ENCODE results near the gene NAV2. TPM values are rescaled to one million over a fixed set of nuclear protein-coding genes. Genes with fewer than 3 reads are reported as not detected.
"Not testable (repeated sequence)": the region's sequence is repeated elsewhere in the genome, so short reads cannot be mapped to it uniquely, and the experiment has no call there.

Gene NAV2
- total RNA-seq, 1 donor = 0.42 TPM

GRCh38 chr11:20066013-20066782, 353.6 kb downstream of the NAV2 start:
- H3K4me3 ChIP-seq (ENCODE audit: low read length) = no peak overlapping the region
- H3K9me3 ChIP-seq (ENCODE audit: low read depth, low read length) = no peaks in the 10 kb centered on the region
- H3K4me1 ChIP-seq (ENCODE audit: insufficient read depth, low read length) = no peaks in the 10 kb centered on the region
- H3K27me3 ChIP-seq (ENCODE audit: insufficient read depth, low read length) = no peaks in the 10 kb centered on the region

- no peaks in the 10 kb centered on the region for H3K9me3 ChIP-seq (ENCODE audit: low read depth, low read length)
- H3K4me1 ChIP-seq (ENCODE audit: insufficient read depth, low read length) = no peaks in the 10 kb centered on the region
- H3K4me3 ChIP-seq (ENCODE audit: low read length) = no peak overlapping the region
- no peaks in the 10 kb centered on the region for H3K27me3 ChIP-seq (ENCODE audit: insufficient read depth, low read length)
Observed at GRCh38 chr11:20066783-20067156, 354.1 kb downstream of the NAV2 start.

GRCh38 chr11:20067665-20068064, 355.0 kb downstream of the NAV2 start:
- no peaks in the 10 kb centered on the region for H3K4me1 ChIP-seq (ENCODE audit: insufficient read depth, low read length)
- H3K4me3 ChIP-seq (ENCODE audit: low read length) = no peak overlapping the region
- H3K27me3 ChIP-seq (ENCODE audit: insufficient read depth, low read length) = no peaks in the 10 kb centered on the region
- H3K9me3 ChIP-seq (ENCODE audit: low read depth, low read length) = no peaks in the 10 kb centered on the region

- H3K4me1 ChIP-seq (ENCODE audit: insufficient read depth, low read length) = no peaks in the 10 kb centered on the region
- no peaks in the 10 kb centered on the region for H3K9me3 ChIP-seq (ENCODE audit: low read depth, low read length)
- no peak overlapping the region for H3K4me3 ChIP-seq (ENCODE audit: low read length)
- no peaks in the 10 kb centered on the region for H3K27me3 ChIP-seq (ENCODE audit: insufficient read depth, low read length)
Observed at GRCh38 chr11:20068691-20069090, 356.1 kb downstream of the NAV2 start.

GRCh38 chr11:20070459-20070858, 357.8 kb downstream of the NAV2 start:
- Histone ChIP-seq H3K4me3 (ENCODE audit: low read length) (no peak overlapping the region), H3K27me3 (ENCODE audit: insufficient read depth, low read length) (no peaks in the 10 kb centered on the region), H3K9me3 (ENCODE audit: low read depth, low read length) (no peaks in the 10 kb centered on the region), H3K4me1 (ENCODE audit: insufficient read depth, low read length) (no peaks in the 10 kb centered on the region)

GRCh38 chr11:20075627-20076026, 363.0 kb downstream of the NAV2 start:
- no peaks in the 10 kb centered on the region for H3K4me1 ChIP-seq (ENCODE audit: insufficient read depth, low read length)
- H3K9me3 ChIP-seq (ENCODE audit: low read depth, low read length) = no peaks in the 10 kb centered on the region
- no peaks in the 10 kb centered on the region for H3K27me3 ChIP-seq (ENCODE audit: insufficient read depth, low read length)
- H3K4me3 ChIP-seq (ENCODE audit: low read length) = no peak overlapping the region

GRCh38 chr11:20078846-20079245, 366.2 kb downstream of the NAV2 start:
- no peak overlapping the region for H3K4me3 ChIP-seq (ENCODE audit: low read length)
- no peaks in the 10 kb centered on the region for H3K27me3 ChIP-seq (ENCODE audit: insufficient read depth, low read length)
- no peaks in the 10 kb centered on the region for H3K9me3 ChIP-seq (ENCODE audit: low read depth, low read length)
- H3K4me1 ChIP-seq (ENCODE audit: insufficient read depth, low read length) = no peaks in the 10 kb centered on the region

GRCh38 chr11:20080032-20080685, 367.5 kb downstream of the NAV2 start:
- Histone ChIP-seq H3K27me3 (ENCODE audit: insufficient read depth, low read length) (no peaks in the 10 kb centered on the region), H3K4me1 (ENCODE audit: insufficient read depth, low read length) (no peaks in the 10 kb centered on the region), H3K9me3 (ENCODE audit: low read depth, low read length) (no peaks in the 10 kb centered on the region), H3K4me3 (ENCODE audit: low read length) (no peak overlapping the region)

- no peak overlapping the region for H3K4me3 ChIP-seq (ENCODE audit: low read length)
- no peaks in the 10 kb centered on the region for H3K27me3 ChIP-seq (ENCODE audit: insufficient read depth, low read length)
- no peaks in the 10 kb centered on the region for H3K4me1 ChIP-seq (ENCODE audit: insufficient read depth, low read length)
- no peaks in the 10 kb centered on the region for H3K9me3 ChIP-seq (ENCODE audit: low read depth, low read length)
Observed at GRCh38 chr11:20081336-20081735, 368.7 kb downstream of the NAV2 start.

GRCh38 chr11:20083877-20084276, 371.2 kb downstream of the NAV2 start:
- H3K9me3 ChIP-seq (ENCODE audit: low read depth, low read length); H3K4me3 ChIP-seq (ENCODE audit: low read length); H3K27me3 ChIP-seq (ENCODE audit: insufficient read depth, low read length); H3K4me1 ChIP-seq (ENCODE audit: insufficient read depth, low read length): not testable (repeated sequence)

GRCh38 chr11:20084921-20085814, 372.5 kb downstream of the NAV2 start:
- no peak overlapping the region for H3K4me3 ChIP-seq (ENCODE audit: low read length)
- no peaks in the 10 kb centered on the region for H3K9me3 ChIP-seq (ENCODE audit: low read depth, low read length)
- H3K4me1 ChIP-seq (ENCODE audit: insufficient read depth, low read length) = no peaks in the 10 kb centered on the region
- no peaks in the 10 kb centered on the region for H3K27me3 ChIP-seq (ENCODE audit: insufficient read depth, low read length)

GRCh38 chr11:20085918-20086317, 373.3 kb downstream of the NAV2 start:
- H3K27me3 ChIP-seq (ENCODE audit: insufficient read depth, low read length) = no peaks in the 10 kb centered on the region
- no peaks in the 10 kb centered on the region for H3K4me1 ChIP-seq (ENCODE audit: insufficient read depth, low read length)
- H3K9me3 ChIP-seq (ENCODE audit: low read depth, low read length) = no peaks in the 10 kb centered on the region
- no peak overlapping the region for H3K4me3 ChIP-seq (ENCODE audit: low read length)

GRCh38 chr11:20087118-20087521, 374.5 kb downstream of the NAV2 start:
- Histone ChIP-seq H3K4me1 (ENCODE audit: insufficient read depth, low read length) (no peaks in the 10 kb centered on the region), H3K27me3 (ENCODE audit: insufficient read depth, low read length) (no peaks in the 10 kb centered on the region), H3K9me3 (ENCODE audit: low read depth, low read length) (no peaks in the 10 kb centered on the region), H3K4me3 (ENCODE audit: low read length) (no peak overlapping the region)

GRCh38 chr11:20088397-20089225, 376.0 kb downstream of the NAV2 start:
- no peaks in the 10 kb centered on the region for H3K9me3 ChIP-seq (ENCODE audit: low read depth, low read length)
- no peaks in the 10 kb centered on the region for H3K4me1 ChIP-seq (ENCODE audit: insufficient read depth, low read length)
- H3K27me3 ChIP-seq (ENCODE audit: insufficient read depth, low read length) = no peaks in the 10 kb centered on the region
- H3K4me3 ChIP-seq (ENCODE audit: low read length) = no peak overlapping the region

Measured in mononuclear cell (primary cell).